Activated naive CD4-positive, alpha-beta T cell treated with anti-CD3 and anti-CD28 coated beads, Interleukin-2, amount 50 U/mL, for 24 hours (primary cell): ENCODE data around the gene GREM2.

Experiments used
- H3K27ac Mint-ChIP-seq: one replicate; pipeline ENCODE4 v1.8.0; 2021; ENCODE audit warnings: mild to moderate bottlenecking, mixed read lengths
- H3K27me3 Mint-ChIP-seq: one replicate; pipeline ENCODE4 v1.8.0; 2021; ENCODE audit warnings: mixed read lengths
- H3K36me3 Mint-ChIP-seq: one replicate; pipeline ENCODE4 v1.8.0; 2021; ENCODE audit warnings: mixed read lengths
- H3K4me1 Mint-ChIP-seq: one replicate; pipeline ENCODE4 v1.8.0; 2021; ENCODE audit warnings: mixed read lengths
- H3K4me3 Mint-ChIP-seq: one replicate; pipeline ENCODE4 v1.8.0; 2021; ENCODE audit warnings: mild to moderate bottlenecking, mixed read lengths
- H3K9me3 Mint-ChIP-seq: one replicate; pipeline ENCODE4 v1.8.0; 2021; ENCODE audit warnings: mixed read lengths

GREM2 gene

DNA sequence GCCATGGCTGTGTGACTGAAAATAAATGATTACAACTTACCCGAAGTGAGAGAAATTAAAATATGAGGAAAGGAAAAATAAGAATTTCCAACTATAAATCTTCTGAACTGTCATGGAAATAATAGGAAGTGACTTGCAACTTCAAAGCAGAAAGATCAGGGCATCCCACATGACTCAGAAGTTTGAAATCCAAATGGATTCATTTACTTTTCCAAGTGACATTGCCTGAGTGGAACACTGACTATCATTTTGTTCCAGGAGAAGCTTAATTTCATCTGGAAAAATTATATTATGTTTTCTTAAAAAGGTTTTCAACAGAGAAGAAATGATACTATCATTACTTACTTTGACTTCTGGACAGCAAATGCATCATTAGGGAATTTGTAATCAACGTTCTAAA is 110.8 kb downstream of the GREM2 start:
- Mint-ChIP-seq H3K27ac (no peak overlapping the region), H3K9me3 (no peaks in the 10 kb centered on the region), H3K27me3 (no peaks in the 10 kb centered on the region), H3K36me3 (no peaks in the 10 kb centered on the region), H3K4me1 (no peaks in the 10 kb centered on the region), H3K4me3 (no peak overlapping the region)

DNA sequence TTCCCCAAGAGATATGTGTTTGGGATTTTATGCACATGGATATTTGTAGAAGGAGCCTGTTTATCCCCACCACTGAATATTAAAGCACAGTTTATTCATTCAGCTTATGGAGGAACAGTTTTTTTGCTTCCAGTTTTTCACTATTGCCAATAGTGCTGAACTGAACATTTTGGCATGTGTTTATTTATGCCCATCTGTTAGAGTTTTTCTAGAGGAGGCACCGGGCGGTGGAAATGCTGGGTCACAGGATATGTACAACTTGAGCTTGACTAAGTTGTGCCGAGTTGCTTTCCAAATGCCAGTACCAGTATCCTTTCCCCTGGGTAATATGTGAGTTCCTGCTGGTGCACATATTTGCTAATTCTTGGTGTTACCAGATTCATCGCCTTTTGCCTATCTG is 111.3 kb downstream of the GREM2 start:
- Mint-ChIP-seq H3K36me3 (no peaks in the 10 kb centered on the region), H3K4me3 (no peak overlapping the region), H3K27ac (no peak overlapping the region), H3K4me1 (no peaks in the 10 kb centered on the region), H3K27me3 (no peaks in the 10 kb centered on the region), H3K9me3 (no peaks in the 10 kb centered on the region)

DNA sequence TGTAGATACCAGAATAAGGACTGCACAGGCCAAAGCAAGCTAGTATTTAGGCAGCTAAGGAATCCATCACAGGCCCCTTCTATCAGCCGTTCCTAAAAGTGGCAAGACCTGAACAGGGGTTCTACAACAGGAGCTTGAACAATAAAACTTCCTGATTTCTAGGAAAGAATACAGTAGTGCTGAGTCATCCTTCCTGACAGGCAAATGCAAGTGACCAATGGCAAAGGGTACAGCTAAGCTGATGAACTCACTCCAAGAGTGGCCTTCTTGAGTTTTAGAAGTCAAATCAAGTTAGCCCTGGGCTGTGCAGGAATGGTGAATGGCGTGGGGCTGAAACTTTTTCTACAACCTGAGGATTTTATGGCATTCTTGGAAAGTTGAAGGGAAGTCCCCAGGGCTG is 112.9 kb downstream of the GREM2 start:
- no peaks in the 10 kb centered on the region for H3K36me3 Mint-ChIP-seq
- no peaks in the 10 kb centered on the region for H3K27me3 Mint-ChIP-seq
- H3K4me1 Mint-ChIP-seq, result no peaks in the 10 kb centered on the region
- no peaks in the 10 kb centered on the region for H3K9me3 Mint-ChIP-seq
- no peak overlapping the region for H3K27ac Mint-ChIP-seq
- H3K4me3 Mint-ChIP-seq, result no peak overlapping the region

DNA sequence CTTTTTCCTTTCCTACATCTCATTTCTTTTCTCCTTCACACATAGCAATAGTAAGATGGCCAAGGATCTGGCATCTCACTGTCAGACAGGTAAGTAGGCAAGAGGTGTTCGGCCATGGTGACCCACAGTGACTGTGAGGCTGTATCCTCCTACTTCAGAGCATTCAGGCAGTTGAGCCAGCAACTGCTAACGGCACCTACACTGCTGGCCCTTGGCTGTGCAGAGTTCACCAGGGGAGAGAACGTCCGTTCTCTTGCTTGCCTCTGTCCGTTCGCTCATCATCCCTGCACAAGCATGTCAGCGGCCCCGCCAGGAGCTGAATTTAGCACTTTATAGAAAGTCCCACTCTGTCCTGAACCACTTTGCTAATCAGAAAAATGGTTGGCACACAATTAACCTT is 113.6 kb downstream of the GREM2 start:
- Mint-ChIP-seq H3K27me3 (no peaks in the 10 kb centered on the region), H3K9me3 (no peaks in the 10 kb centered on the region), H3K4me3 (no peak overlapping the region), H3K36me3 (no peaks in the 10 kb centered on the region), H3K4me1 (no peaks in the 10 kb centered on the region), H3K27ac (no peak overlapping the region)

GRCh38 chr1:240497908-240498307 is 114.0 kb downstream of the GREM2 start:
- H3K4me3 Mint-ChIP-seq, result no peak overlapping the region
- H3K4me1 Mint-ChIP-seq, result no peaks in the 10 kb centered on the region
- H3K9me3 Mint-ChIP-seq, result no peaks in the 10 kb centered on the region
- H3K27ac Mint-ChIP-seq, result no peak overlapping the region
- H3K36me3 Mint-ChIP-seq, result no peaks in the 10 kb centered on the region
- H3K27me3 Mint-ChIP-seq, result no peaks in the 10 kb centered on the region

- Mint-ChIP-seq H3K4me3 (no peak overlapping the region), H3K4me1 (no peaks in the 10 kb centered on the region), H3K36me3 (no peaks in the 10 kb centered on the region), H3K9me3 (no peaks in the 10 kb centered on the region), H3K27me3 (no peaks in the 10 kb centered on the region), H3K27ac (no peak overlapping the region)
These were observed 115.0 kb downstream of the GREM2 start for GRCh38 chr1:240496941-240497340.

DNA sequence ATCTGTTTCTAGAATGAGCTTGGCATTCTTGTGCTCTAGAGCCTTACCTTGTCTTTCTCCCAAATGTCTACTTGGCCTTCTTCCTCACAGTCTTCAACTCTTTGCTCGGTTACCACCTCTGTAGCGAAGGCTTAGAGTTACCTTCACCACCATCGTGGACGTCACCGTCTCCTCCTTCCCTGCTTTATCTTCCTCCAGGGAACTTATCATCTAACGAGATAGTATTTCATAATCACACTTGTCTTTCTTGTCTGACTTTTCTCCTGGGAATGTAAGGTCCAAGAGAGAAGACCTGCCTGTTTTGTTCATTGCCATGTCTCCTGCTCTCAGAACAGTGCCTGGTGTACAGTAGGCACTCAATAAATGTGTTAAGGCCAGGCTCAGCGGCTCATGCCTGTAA is 115.6 kb downstream of the GREM2 start:
- no peaks in the 10 kb centered on the region for H3K4me1 Mint-ChIP-seq
- no peaks in the 10 kb centered on the region for H3K9me3 Mint-ChIP-seq
- H3K4me3 Mint-ChIP-seq, result no peak overlapping the region
- no peaks in the 10 kb centered on the region for H3K27me3 Mint-ChIP-seq
- no peaks in the 10 kb centered on the region for H3K36me3 Mint-ChIP-seq
- no peak overlapping the region for H3K27ac Mint-ChIP-seq

- H3K9me3 Mint-ChIP-seq, result no peaks in the 10 kb centered on the region
These were observed 116.4 kb downstream of the GREM2 start for GRCh38 chr1:240495601-240496000.

GRCh38 chr1:240492832-240493440 is 119.0 kb downstream of the GREM2 start:
- no peaks in the 10 kb centered on the region for H3K36me3 Mint-ChIP-seq
- no peak overlapping the region for H3K27ac Mint-ChIP-seq
- peaks cover 8% of the 10 kb centered on the region for H3K27me3 Mint-ChIP-seq
- H3K9me3 Mint-ChIP-seq, result no peaks in the 10 kb centered on the region
- no peak overlapping the region for H3K4me3 Mint-ChIP-seq
- H3K4me1 Mint-ChIP-seq, result no peaks in the 10 kb centered on the region

More at GRCh38 chr1:240495601-240496000, 116.4 kb downstream of the GREM2 start:
- no peak overlapping the region for H3K27ac Mint-ChIP-seq
- no peak overlapping the region for H3K4me3 Mint-ChIP-seq
- peaks cover 7% of the 10 kb centered on the region for H3K27me3 Mint-ChIP-seq
- no peaks in the 10 kb centered on the region for H3K4me1 Mint-ChIP-seq
- H3K36me3 Mint-ChIP-seq, result no peaks in the 10 kb centered on the region

DNA sequence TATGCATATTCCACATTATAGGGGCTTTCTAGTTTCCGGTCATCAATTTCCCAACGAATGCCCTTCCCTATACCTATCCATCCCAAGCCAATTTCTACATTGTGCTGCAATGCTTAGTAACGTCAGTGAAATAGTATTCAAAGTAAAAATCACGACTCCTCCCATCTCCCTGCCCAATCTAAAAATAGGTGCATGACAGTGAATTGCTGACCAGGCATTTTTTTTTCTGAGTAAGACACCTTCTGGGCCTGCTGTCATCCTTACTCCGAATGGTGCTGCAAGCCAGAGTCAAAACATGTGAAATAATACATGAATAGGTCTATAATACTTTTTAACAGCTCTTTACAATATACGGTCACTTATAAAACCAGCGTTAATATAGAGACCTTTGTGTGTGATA is 120.2 kb downstream of the GREM2 start:
- H3K9me3 Mint-ChIP-seq, result no peaks in the 10 kb centered on the region
- H3K36me3 Mint-ChIP-seq, result no peaks in the 10 kb centered on the region
- H3K27ac Mint-ChIP-seq, result no peak overlapping the region
- no peaks in the 10 kb centered on the region for H3K4me1 Mint-ChIP-seq
- peaks cover 8% of the 10 kb centered on the region for H3K27me3 Mint-ChIP-seq
- H3K4me3 Mint-ChIP-seq, result no peak overlapping the region

DNA sequence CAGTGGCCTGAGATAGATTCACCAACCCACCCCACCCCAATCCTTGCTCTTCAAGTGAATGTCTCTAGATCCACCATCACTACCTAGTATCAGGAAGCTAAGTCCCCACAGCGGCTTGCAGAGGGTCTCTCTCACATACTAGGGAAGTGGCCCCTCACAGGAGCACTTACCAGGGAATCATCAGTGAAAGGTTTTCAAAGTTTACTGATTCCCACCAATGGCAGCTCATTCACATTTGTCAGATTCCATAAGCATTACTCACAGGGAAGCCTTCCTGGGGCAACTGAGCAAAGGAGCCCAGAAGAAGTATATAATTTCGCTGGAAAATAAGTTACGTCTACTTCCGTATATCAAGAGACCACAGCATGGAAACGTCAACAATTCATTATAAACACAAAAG is 120.8 kb downstream of the GREM2 start:
- peaks cover 8% of the 10 kb centered on the region for H3K27me3 Mint-ChIP-seq
- H3K4me3 Mint-ChIP-seq, result no peak overlapping the region
- no peaks in the 10 kb centered on the region for H3K36me3 Mint-ChIP-seq
- H3K4me1 Mint-ChIP-seq, result no peaks in the 10 kb centered on the region
- H3K9me3 Mint-ChIP-seq, result no peaks in the 10 kb centered on the region
- no peak overlapping the region for H3K27ac Mint-ChIP-seq

DNA sequence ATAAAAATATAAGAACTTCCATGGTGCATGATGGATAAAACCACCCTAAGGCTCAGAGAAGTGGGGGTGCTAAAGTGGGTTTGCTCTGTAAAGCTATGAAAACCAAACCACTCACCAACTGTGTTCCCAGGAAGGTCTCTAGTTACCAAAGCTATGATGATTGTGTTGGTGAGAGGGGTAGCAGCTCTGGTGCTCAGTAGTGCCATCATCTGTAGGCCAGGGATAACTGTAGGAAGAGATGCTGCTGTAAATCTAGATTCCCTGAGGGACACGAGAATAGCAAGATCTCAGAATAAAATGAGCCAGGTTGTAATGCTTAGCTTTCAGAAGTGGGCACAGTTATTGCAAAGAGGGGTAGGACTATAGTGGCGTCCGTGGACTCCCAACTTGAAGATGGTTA is 124.5 kb downstream of the GREM2 start:
- Mint-ChIP-seq H3K27ac (no peak overlapping the region), H3K36me3 (no peaks in the 10 kb centered on the region), H3K4me3 (no peak overlapping the region), H3K4me1 (no peaks in the 10 kb centered on the region), H3K9me3 (no peaks in the 10 kb centered on the region), H3K27me3 (peaks cover 8% of the 10 kb centered on the region)

DNA sequence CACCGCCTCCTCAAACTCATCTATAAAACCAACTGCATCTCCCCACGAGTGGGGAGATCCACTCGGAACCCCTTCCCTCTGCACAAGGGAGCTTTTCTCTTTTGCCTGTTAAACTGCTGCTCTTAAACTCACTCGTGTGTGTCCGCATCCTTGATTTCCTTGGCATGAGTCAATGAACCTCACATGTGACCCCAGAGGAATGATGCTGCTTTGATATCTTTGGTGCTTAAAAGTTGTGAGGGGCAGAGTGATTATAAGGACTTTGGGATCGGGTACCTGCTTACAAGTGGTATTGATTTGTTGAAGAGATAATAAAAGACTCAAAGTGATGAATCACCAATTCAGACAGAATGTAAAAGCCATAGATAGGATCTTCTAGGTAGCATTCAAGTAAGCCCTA is 125.3 kb downstream of the GREM2 start:
- Mint-ChIP-seq H3K4me1 (no peaks in the 10 kb centered on the region), H3K9me3 (no peaks in the 10 kb centered on the region), H3K4me3 (no peak overlapping the region)

DNA sequence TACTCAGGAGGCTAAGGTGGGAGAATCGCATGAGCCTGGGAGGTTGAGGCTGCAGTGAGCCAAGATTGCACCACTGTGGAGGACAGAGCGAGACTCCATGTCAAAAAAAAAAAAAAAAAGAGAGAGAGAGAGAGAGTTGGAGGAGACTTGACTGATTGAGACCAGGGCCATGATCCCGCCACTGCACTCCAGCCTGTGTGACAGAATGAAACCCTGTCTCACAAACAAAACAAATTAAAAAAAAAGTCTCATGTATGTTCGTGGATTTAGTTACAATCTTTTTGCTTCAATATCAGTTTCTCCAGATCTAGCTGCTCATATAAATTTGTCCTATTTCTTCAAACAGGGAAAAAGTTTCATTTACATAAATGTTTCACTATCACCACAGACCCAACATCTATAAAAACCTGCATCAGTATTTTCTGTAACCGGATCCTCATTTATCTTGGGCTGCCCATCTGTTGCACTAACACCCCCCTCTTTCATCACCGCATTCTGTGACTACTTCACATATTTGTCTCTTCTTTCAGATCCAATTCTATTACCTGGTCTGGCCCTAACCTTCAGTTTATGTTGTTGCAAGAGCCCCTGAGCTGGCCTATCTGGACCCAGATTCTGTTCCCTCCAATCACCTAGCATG is 127.0 kb downstream of the GREM2 start:
- H3K27ac Mint-ChIP-seq, result no peak overlapping the region
- H3K9me3 Mint-ChIP-seq, result no peaks in the 10 kb centered on the region
- H3K4me1 Mint-ChIP-seq, result no peaks in the 10 kb centered on the region
- H3K4me3 Mint-ChIP-seq, result no peak overlapping the region
- H3K27me3 Mint-ChIP-seq, result peaks cover 1% of the 10 kb centered on the region
- H3K36me3 Mint-ChIP-seq, result no peaks in the 10 kb centered on the region

More for the DNA sequence above, 125.3 kb downstream of the GREM2 start:
- Mint-ChIP-seq H3K27ac (no peak overlapping the region), H3K36me3 (no peaks in the 10 kb centered on the region), H3K27me3 (peaks cover 8% of the 10 kb centered on the region)

DNA sequence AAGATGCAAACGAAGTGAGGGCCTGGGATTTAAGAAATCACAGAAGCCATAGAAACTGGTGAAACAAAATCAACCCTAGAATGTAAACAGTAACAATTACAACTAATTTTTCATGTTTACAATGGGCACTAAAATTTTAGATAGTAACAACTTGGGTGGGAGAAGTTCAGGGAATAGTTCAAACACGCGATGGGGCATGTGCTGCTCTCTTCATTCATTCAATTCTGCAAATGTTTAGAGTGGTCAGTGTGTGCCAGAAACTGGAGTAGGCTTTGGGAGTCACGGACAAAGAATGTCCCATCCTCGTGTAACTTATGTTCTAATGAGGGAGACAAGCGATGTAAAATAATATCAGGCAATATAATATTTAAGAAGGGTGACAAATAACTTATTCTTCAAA is 133.4 kb downstream of the GREM2 start:
- Mint-ChIP-seq H3K27me3 (peaks cover 4% of the 10 kb centered on the region), H3K36me3 (no peaks in the 10 kb centered on the region), H3K9me3 (peaks cover 5% of the 10 kb centered on the region), H3K4me3 (no peak overlapping the region), H3K27ac (no peak overlapping the region), H3K4me1 (no peaks in the 10 kb centered on the region)

GRCh38 chr1:240475832-240476231 is 136.1 kb downstream of the GREM2 start:
- no peaks in the 10 kb centered on the region for H3K4me1 Mint-ChIP-seq
- no peak overlapping the region for H3K4me3 Mint-ChIP-seq
- no peaks in the 10 kb centered on the region for H3K36me3 Mint-ChIP-seq
- no peak overlapping the region for H3K27ac Mint-ChIP-seq
- peaks cover 6% of the 10 kb centered on the region for H3K27me3 Mint-ChIP-seq
- H3K9me3 Mint-ChIP-seq, result peaks cover 5% of the 10 kb centered on the region

DNA sequence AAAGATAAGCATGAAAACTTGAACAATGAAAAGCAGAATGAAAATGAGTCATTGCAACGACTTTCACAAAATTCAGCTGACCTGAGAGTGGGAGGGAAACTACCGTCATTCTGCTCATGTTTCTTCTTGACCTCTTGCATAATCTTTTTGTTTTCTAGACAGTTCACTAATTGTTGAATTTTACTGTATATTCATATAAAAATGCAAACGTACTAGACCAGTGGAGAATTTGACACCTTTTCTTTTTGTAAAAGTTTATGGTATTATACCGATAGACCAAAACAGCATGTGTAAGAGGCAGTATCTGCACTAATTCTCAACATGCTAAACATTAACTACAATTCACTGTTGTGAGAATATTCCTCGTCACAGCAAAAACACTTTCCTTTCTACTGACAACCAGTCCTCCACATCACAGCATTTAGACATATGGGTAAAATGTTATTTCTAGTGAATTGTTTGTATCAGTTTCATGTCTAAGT is 137.8 kb downstream of the GREM2 start:
- H3K36me3 Mint-ChIP-seq, result no peaks in the 10 kb centered on the region
- peaks cover 5% of the 10 kb centered on the region for H3K9me3 Mint-ChIP-seq
- no peak overlapping the region for H3K27ac Mint-ChIP-seq
- peaks cover 6% of the 10 kb centered on the region for H3K27me3 Mint-ChIP-seq
- H3K4me3 Mint-ChIP-seq, result no peak overlapping the region
- no peaks in the 10 kb centered on the region for H3K4me1 Mint-ChIP-seq
